HepG2 (cell line): ENCODE results near the gene MBIP. TPM values are rescaled to one million over a fixed set of nuclear protein-coding genes. Genes with fewer than 3 reads are reported as not detected.

ENCODE experiments used
- ATAC-seq: fragments of 200-7000 bp; cut with Tn5 transposase; 3 replicates; pipeline ENCODE4 v1.9.1; 2020; ENCODE audit warnings: mild to moderate bottlenecking, moderate library complexity
- BruUV-seq: library from RNA; stranded (reverse); fragments of 400-500 nt; replicated peaks from 2 replicates; lab custom pipeline; 2021; lab: Mats Ljungman, UMichigan
- CTCF ChIA-PET: fragments of 300-600 bp; formaldehyde crosslinking; extraction: SDS; loops from one replicate; lab custom pipeline; 2021; ENCODE audit warnings: low total read pairs, inconsistent platforms, low intra/inter-chr PET ratio; lab: Yijun Ruan, JAX
- POLR2A ChIA-PET: fragments of 350-600 bp; sonication (Branson Sonifier 250); formaldehyde crosslinking; loops from one replicate; lab custom pipeline; 2020; ENCODE audit warnings: antibody characterized with exemption, inconsistent platforms; lab: Yijun Ruan, JAX
- DNase-seq: peaks from one replicate; pipeline ENCODE4 v3.0.0-alpha.2; 2015; ENCODE audit warnings: low spot score
- FAIRE-seq: peaks from 3 replicates; lab custom pipeline; 2011; peaks lifted over from hg19 to GRCh38; lab: Jason Lieb, UNC
- H2AFZ ChIP-seq: one replicate; pipeline ENCODE4 v1.6.1; 2011; ENCODE audit warnings: low read length, inconsistent platforms
- H3K27ac ChIP-seq: fragments of 300-600 bp; 3 replicates; pipeline ENCODE4 v1.8.0; 2011; ENCODE audit warnings: mixed run types, mild to moderate bottlenecking, mixed read lengths, low read length, inconsistent platforms; ENCODE audit not compliant: insufficient read depth; ENCODE audit errors: extremely low read length
- H3K27me3 ChIP-seq, 2 experiments: fragments of 200-600 bp in 1 of 2; 2 replicates in 1 of 2; 3 replicates in 1 of 2; pipeline versions ENCODE4 v1.6.0 to v1.8.0; 2011; ENCODE audit warnings: low read length in 2 of 2, mild to moderate bottlenecking in 2 of 2, moderate library complexity in 2 of 2, inconsistent platforms in 1 of 2; ENCODE audit not compliant: insufficient read depth in 2 of 2, control insufficient read depth in 1 of 2
- H3K36me3 ChIP-seq, 2 experiments: fragments of 200-600 bp in 1 of 2; replicated peaks in 1 of 2; 2 replicates in 1 of 2; 3 replicates in 1 of 2; pipeline versions ENCODE4 v1.5.1 to v1.8.0; 2011; ENCODE audit warnings: low read length in 2 of 2, inconsistent platforms in 1 of 2; ENCODE audit not compliant: insufficient read depth in 2 of 2, control insufficient read depth in 1 of 2
- H3K4me1 ChIP-seq: 2 replicates; pipeline ENCODE4 v1.5.1; 2012; ENCODE audit warnings: low read length, inconsistent platforms; ENCODE audit not compliant: insufficient read depth
- H3K4me2 ChIP-seq: 2 replicates; pipeline ENCODE4 v1.6.0; 2011; ENCODE audit warnings: low read depth, low read length, inconsistent platforms
- H3K4me3 ChIP-seq, 3 experiments: fragments of 200-600 bp in 1 of 3; sonication (generic), shearing (Covaris generic) in 1 of 3; replicated peaks in 1 of 3; 2 replicates each; pipeline ENCODE4 v1.5.1; 2011 to 2016; ENCODE audit warnings: low read length in 3 of 3, inconsistent platforms in 2 of 3, low read depth in 2 of 3, mild to moderate bottlenecking in 2 of 3, control low read depth in 1 of 3, mixed read lengths in 1 of 3; ENCODE audit not compliant: insufficient read depth in 1 of 3
- H3K79me2 ChIP-seq: one replicate; pipeline ENCODE4 v1.6.1; 2011; ENCODE audit warnings: low read length, inconsistent platforms; ENCODE audit not compliant: insufficient read depth
- H3K9ac ChIP-seq: 2 replicates; pipeline ENCODE4 v1.6.0; 2011; ENCODE audit warnings: mild to moderate bottlenecking, low read depth, low read length, inconsistent platforms; ENCODE audit not compliant: insufficient read depth
- H3K9me3 ChIP-seq: 2 replicates; pipeline ENCODE4 v1.5.1; 2012; ENCODE audit warnings: mild to moderate bottlenecking, low read length
- H4K20me1 ChIP-seq: 2 replicates; pipeline ENCODE4 v1.6.0; 2011; ENCODE audit warnings: inconsistent platforms, mild to moderate bottlenecking, low read length, moderate library complexity; ENCODE audit not compliant: insufficient read depth
- BCL6 ChIP-seq: IDR thresholded peaks from 2 replicates; pipeline ENCODE4 v1.6.1; 2016; ENCODE audit warnings: missing genetic modification reagents, missing compliant biosample characterization
- CCDC6 ChIP-seq: sonication (generic); formaldehyde crosslinking; IDR thresholded peaks from 2 replicates; pipeline ENCODE4 v1.8.1; 2022; ENCODE audit warnings: mild to moderate bottlenecking, missing genetic modification reagents, moderate library complexity
- CTCF ChIP-seq: sonication (generic); formaldehyde crosslinking; IDR thresholded peaks from 2 replicates; pipeline ENCODE4 v1.5.0; 2020; ENCODE audit warnings: mild to moderate bottlenecking, missing genetic modification reagents, moderate library complexity
- GPN1 ChIP-seq: sonication (generic); formaldehyde crosslinking; IDR thresholded peaks from 2 replicates; pipeline ENCODE4 v1.5.1; 2020; ENCODE audit warnings: missing genetic modification reagents, borderline replicate concordance
- MED13 ChIP-seq: sonication (generic); formaldehyde crosslinking; IDR thresholded peaks from 2 replicates; pipeline ENCODE4 v1.5.0; 2020; ENCODE audit warnings: missing genetic modification reagents
- RCOR2 ChIP-seq: IDR thresholded peaks from 2 replicates; pipeline ENCODE4 v1.6.1; 2016; ENCODE audit warnings: missing biosample characterization, missing genetic modification reagents
- SMYD3 ChIP-seq: sonication (generic); formaldehyde crosslinking; IDR thresholded peaks from 2 replicates; pipeline ENCODE4 v1.8.1; 2023; ENCODE audit warnings: mild to moderate bottlenecking, missing genetic modification reagents
- STAG1 ChIP-seq: sonication (generic); formaldehyde crosslinking; IDR thresholded peaks from 2 replicates; pipeline ENCODE4 v1.4.0; 2020; ENCODE audit warnings: missing genetic modification reagents
- ZNF292 ChIP-seq: sonication (generic); formaldehyde crosslinking; IDR thresholded peaks from 2 replicates; pipeline ENCODE4 v1.8.1; 2022; ENCODE audit warnings: mild to moderate bottlenecking, low read depth, missing genetic modification reagents, borderline replicate concordance
- ZNF768 ChIP-seq: sonication (generic); formaldehyde crosslinking; IDR thresholded peaks from 2 replicates; pipeline ENCODE4 v1.4.0; 2020; ENCODE audit warnings: missing genetic modification reagents
- WGBS: methylation state at CpG from one replicate; pipeline ENCODE4 v1.1.6; 2017; ENCODE audit warnings: low lambda C conversion rate; 5-methylcytosine and 5-hydroxymethylcytosine counted together
- in situ Hi-C: cut with HindIII; loops from 2 replicates; pipeline ENCODE4 v1.10.0; 2017; ENCODE audit warnings: low pct_unique_long_range_greater_than_20kb; ENCODE audit not compliant: extremely low pct_ligation_motif_present
- intact Hi-C: fragments of 100-400 bp; cut with micrococcal nuclease; formaldehyde crosslinking; loops from one replicate; pipeline ENCODE4 v1.10.0; 2022; ENCODE audit not compliant: unreplicated experiment
- polyA plus RNA-seq, 8 experiments: library from polyadenylated mRNA; depleted of rRNA in 3 of 8; stranded (reverse) in 7 of 8; unstranded in 1 of 8; fragments of >200 nt; fragmentation: Illumina TruSeq in 4 of 8; extraction: Trizol in 4 of 8; gene quantifications; 2 replicates each; pipeline versions ENCODE4 v1.2.1 to v1.2.3, GENCODE V29; 2011 to 2016; ENCODE audit warnings: low read depth in 4 of 8, missing spikeins in 1 of 8, mixed read lengths in 1 of 8; ENCODE audit not compliant: insufficient read depth in 1 of 8
- total RNA-seq, 5 experiments: library from RNA; depleted of rRNA; stranded (reverse); fragments of >200 nt; fragmentation: Illumina TruSeq; extraction: Trizol; gene quantifications; 2 replicates each; pipeline ENCODE4 v1.2.3, GENCODE V29; 2016; ENCODE audit warnings: low read depth in 1 of 5

Gene MBIP
- total and polyA plus RNA-seq, 2 of the 13 experiments (the other 11 are each of a cell fraction or from before 2014, with no cell fraction given) = 48.1 to 48.6 TPM

DNA sequence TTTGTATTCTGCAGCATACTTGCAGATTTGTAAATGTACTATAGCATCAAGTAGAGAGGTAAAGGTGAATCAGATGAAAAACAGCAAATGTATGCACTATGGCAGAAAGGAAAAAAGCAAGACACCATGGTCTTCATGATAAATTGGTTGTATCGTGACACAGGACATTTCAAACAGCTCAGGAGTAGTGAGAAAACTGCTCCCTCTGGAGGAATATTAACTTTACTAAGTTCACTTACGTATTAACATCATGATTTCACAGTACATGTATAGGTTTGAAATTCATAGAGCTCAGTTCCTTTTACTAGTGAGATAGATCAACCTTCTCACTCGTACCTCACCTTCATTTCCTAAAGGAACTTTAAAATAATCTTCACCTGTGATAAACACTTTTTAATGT, 6.5 kb downstream of the MBIP start:
- no peaks in the 10 kb centered on the region for H3K27me3 ChIP-seq
- no peak overlapping the region for H3K27ac ChIP-seq
- H3K4me1 ChIP-seq = peaks cover 17% of the 10 kb centered on the region
- no peak overlapping the region for H3K9ac ChIP-seq
- POLR2A ChIA-PET = no interaction called here
- DNase-seq (peak; percentile 34), FAIRE-seq (no peak), ATAC-seq (peak; percentile 78)
- in situ Hi-C loops (no loop called here), intact Hi-C loops (no loop called here)
- H3K4me2 ChIP-seq = no peak overlapping the region
- no peaks in the 10 kb centered on the region for H3K9me3 ChIP-seq
- CTCF ChIA-PET = interaction anchor here (1.0 kb wide), 1 partner anchor 244 kb away, joined by 3 read pairs; no protein-coding TSS in a partner anchor
- H3K36me3 ChIP-seq = peaks cover 26 to 42% of the 10 kb centered on the region in 2 experiments
- H2AFZ ChIP-seq = no peak overlapping the region
- peaks cover 22% of the 10 kb centered on the region for H4K20me1 ChIP-seq
- peaks cover 44% of the 10 kb centered on the region for H3K79me2 ChIP-seq
- no peak overlapping the region for H3K4me3 ChIP-seq
- BruUV-seq = no TSS peak
- TF ChIP-seq GPN1 (CRISPR knock-in tag) = no peak
- TF ChIP-seq CCDC6 = no peak
- no peak for TF ChIP-seq ZNF768
- TF ChIP-seq CTCF (CRISPR knock-in tag) = peak; percentile 32; the same call in 1 of the 2 replicates
- TF ChIP-seq STAG1 (CRISPR knock-in tag) = 0 out of 2 replicates have a peak, but pooled peaks have one; percentile 6
- no peak for TF ChIP-seq ZNF292 (CRISPR knock-in tag)
- TF ChIP-seq BCL6 (CRISPR knock-in tag) = no peak
- TF ChIP-seq MED13 (CRISPR knock-in tag) = no peak
- TF ChIP-seq SMYD3 = no peak
- no peak for TF ChIP-seq RCOR2 (CRISPR knock-in tag)
- 92% methylated on average over 3 of the region's 3 CpGs for WGBS
